OCI-LY7 (cell line): ENCODE measurements around the gene FAM174A. TPM values are rescaled to one million over a fixed set of nuclear protein-coding genes. Genes with fewer than 3 reads are reported as not detected.

Experiments used
- BruUV-seq: library from RNA; stranded (reverse); fragments of 400-500 nt; replicated peaks from 2 replicates; lab custom pipeline; 2021; lab: Mats Ljungman, UMichigan
- CTCF ChIA-PET: fragments of 300-600 bp; sonication (Branson Sonifier 250); formaldehyde crosslinking; loops from one replicate; lab custom pipeline; 2022; ENCODE audit warnings: antibody characterized with exemption; ENCODE audit not compliant: unreplicated experiment; lab: Charles Lee
- POLR2A ChIA-PET: fragments of 300-600 bp; sonication (Branson Sonifier 250); formaldehyde crosslinking; loops from one replicate; lab custom pipeline; 2022; ENCODE audit warnings: antibody characterized with exemption; lab: Charles Lee
- DNase-seq: peaks from one replicate; pipeline ENCODE4 v3.0.0-alpha.2; 2015; ENCODE audit warnings: low spot score
- H2AFZ ChIP-seq: fragments of 200-600 bp; sonication (generic), shearing (Covaris generic); 2 replicates; pipeline ENCODE4 v1.6.1; 2014; ENCODE audit warnings: mild to moderate bottlenecking, antibody characterized with exemption, low read length, moderate library complexity
- H3K27ac ChIP-seq: fragments of 200-600 bp; sonication (generic); 2 replicates; pipeline ENCODE4 v1.5.1; 2014; ENCODE audit warnings: mixed run types, low read depth, mild to moderate bottlenecking, moderate library complexity, low read length, inconsistent platforms; ENCODE audit not compliant: poor library complexity, severe bottlenecking
- H3K36me3 ChIP-seq: fragments of 200-600 bp; sonication (generic); 2 replicates; pipeline ENCODE4 v1.6.1; 2014; ENCODE audit warnings: mild to moderate bottlenecking, antibody characterized with exemption, low read length, moderate library complexity, mixed read lengths; ENCODE audit not compliant: insufficient read depth
- H3K4me1 ChIP-seq: fragments of 200-600 bp; sonication (generic); 2 replicates; pipeline ENCODE4 v1.5.1; 2014; ENCODE audit warnings: mild to moderate bottlenecking, low read length; ENCODE audit not compliant: insufficient read depth, poor library complexity, severe bottlenecking
- H3K4me2 ChIP-seq: fragments of 200-600 bp; sonication (generic); 2 replicates; pipeline ENCODE4 v1.6.1; 2014; ENCODE audit warnings: mild to moderate bottlenecking, low read length
- H3K4me3 ChIP-seq: fragments of 200-600 bp; sonication (generic); 2 replicates; pipeline ENCODE4 v1.5.1; 2014; ENCODE audit warnings: mild to moderate bottlenecking, low read depth, low read length; ENCODE audit not compliant: poor library complexity, severe bottlenecking
- H3K79me2 ChIP-seq: fragments of 200-600 bp; sonication (generic); 2 replicates; pipeline ENCODE4 v1.6.1; 2016; ENCODE audit warnings: low read depth, mild to moderate bottlenecking, low read length, moderate library complexity, mixed read lengths; ENCODE audit not compliant: insufficient read depth
- H3K9me2 ChIP-seq: fragments of 200-600 bp; sonication (generic); 2 replicates; pipeline ENCODE4 v1.6.1; 2016; ENCODE audit warnings: mild to moderate bottlenecking, low read length, mixed read lengths; ENCODE audit not compliant: insufficient read depth
- H3K9me3 ChIP-seq: fragments of 200-600 bp; sonication (generic); 2 replicates; pipeline ENCODE4 v1.6.1; 2014; ENCODE audit warnings: mild to moderate bottlenecking, mixed run types, low read length, mixed read lengths
- H4K20me1 ChIP-seq: fragments of 200-600 bp; sonication (generic); 2 replicates; pipeline ENCODE4 v1.6.1; 2014; ENCODE audit warnings: mild to moderate bottlenecking, antibody characterized with exemption, low read length, moderate library complexity, mixed read lengths; ENCODE audit not compliant: insufficient read depth
- EZH2phosphoT487 ChIP-seq: fragments of 200-600 bp; sonication (generic); IDR thresholded peaks from 2 replicates; pipeline ENCODE4 v1.6.1; 2018; ENCODE audit warnings: low read depth, borderline replicate concordance, mild to moderate bottlenecking, mixed run types, antibody characterized with exemption, low read length, moderate library complexity, mixed read lengths
- intact Hi-C: fragments of 100-400 bp; cut with micrococcal nuclease; formaldehyde crosslinking; loops from one replicate; pipeline ENCODE4 v1.10.0; 2022; ENCODE audit not compliant: unreplicated experiment
- total RNA-seq, 2 experiments: library from RNA; depleted of rRNA in 1 of 2; stranded (reverse); fragments of >200 nt in 1 of 2; shearing (Covaris generic) in 1 of 2; gene quantifications; 2 replicates each; pipeline ENCODE4 v1.2.3, GENCODE V29; 2014 to 2022
- TF ChIP-seq, protein P1 (sequence below): fragments of 200-600 bp; sonication (generic); conservative IDR thresholded peaks from 2 replicates; pipeline ENCODE4 v1.5.1; 2014; ENCODE audit warnings: mild to moderate bottlenecking, antibody characterized with exemption, low read length, moderate library complexity, mixed read lengths

FAM174A gene
- total RNA-seq, 2 experiments from 2014 or later = 1.2 to 6.3 TPM

DNA sequence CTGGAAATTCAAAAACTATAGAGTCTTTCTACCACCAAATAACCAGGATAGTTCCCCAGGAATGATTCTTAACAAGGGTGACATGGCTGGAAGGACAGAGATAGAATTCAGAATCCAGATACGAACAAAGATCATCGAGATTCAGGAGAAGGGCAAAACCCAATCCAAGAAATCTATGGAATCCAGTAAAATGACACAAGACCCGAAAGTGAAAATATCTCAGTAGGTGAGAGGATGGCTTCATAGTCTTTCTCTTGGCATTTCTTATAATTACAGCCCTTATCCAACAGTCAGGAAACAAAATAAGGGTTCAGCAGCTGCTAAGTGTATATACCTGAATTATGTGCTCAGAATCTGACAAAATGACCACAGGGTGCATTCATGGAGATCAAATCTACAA is 81.8 kb downstream of the FAM174A start:
- BruUV-seq = no TSS peak
- no peaks in the 10 kb centered on the region for H3K36me3 ChIP-seq
- H3K79me2 ChIP-seq = no peaks in the 10 kb centered on the region
- H3K9me3 ChIP-seq = no peaks in the 10 kb centered on the region
- TF ChIP-seq, protein P1, sequence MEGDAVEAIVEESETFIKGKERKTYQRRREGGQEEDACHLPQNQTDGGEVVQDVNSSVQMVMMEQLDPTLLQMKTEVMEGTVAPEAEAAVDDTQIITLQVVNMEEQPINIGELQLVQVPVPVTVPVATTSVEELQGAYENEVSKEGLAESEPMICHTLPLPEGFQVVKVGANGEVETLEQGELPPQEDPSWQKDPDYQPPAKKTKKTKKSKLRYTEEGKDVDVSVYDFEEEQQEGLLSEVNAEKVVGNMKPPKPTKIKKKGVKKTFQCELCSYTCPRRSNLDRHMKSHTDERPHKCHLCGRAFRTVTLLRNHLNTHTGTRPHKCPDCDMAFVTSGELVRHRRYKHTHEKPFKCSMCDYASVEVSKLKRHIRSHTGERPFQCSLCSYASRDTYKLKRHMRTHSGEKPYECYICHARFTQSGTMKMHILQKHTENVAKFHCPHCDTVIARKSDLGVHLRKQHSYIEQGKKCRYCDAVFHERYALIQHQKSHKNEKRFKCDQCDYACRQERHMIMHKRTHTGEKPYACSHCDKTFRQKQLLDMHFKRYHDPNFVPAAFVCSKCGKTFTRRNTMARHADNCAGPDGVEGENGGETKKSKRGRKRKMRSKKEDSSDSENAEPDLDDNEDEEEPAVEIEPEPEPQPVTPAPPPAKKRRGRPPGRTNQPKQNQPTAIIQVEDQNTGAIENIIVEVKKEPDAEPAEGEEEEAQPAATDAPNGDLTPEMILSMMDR = no peak
- TF ChIP-seq EZH2phosphoT487 = no peak
- H3K4me2 ChIP-seq = no peak overlapping the region
- intact Hi-C loops = no loop called here
- no peak overlapping the region for H2AFZ ChIP-seq
- no peaks in the 10 kb centered on the region for H3K4me1 ChIP-seq
- no peak overlapping the region for H3K27ac ChIP-seq
- no peaks in the 10 kb centered on the region for H4K20me1 ChIP-seq
- POLR2A ChIA-PET = no interaction called here
- no peak overlapping the region for H3K4me3 ChIP-seq
- no peak for DNase-seq
- CTCF ChIA-PET = no interaction called here
- H3K9me2 ChIP-seq = no peaks in the 10 kb centered on the region

DNA sequence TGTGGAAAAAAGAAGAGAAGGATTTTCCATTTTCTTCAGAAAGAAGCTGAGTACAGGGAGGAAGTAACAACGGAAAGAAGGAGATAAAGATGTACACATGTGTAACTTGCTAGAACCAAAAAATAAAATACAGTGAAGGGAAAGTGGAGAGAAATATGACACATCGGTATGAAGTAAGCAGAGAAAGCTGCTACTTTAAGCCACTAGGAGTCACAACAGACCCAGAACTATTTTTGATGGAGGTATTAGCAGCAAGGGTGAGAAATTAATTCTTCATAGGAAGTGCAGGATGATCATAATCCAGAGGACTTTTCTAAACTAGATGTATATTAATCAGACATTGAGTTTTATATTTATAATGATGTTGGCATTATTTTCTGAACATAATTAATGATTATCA is 88.5 kb downstream of the FAM174A start:
- no peaks in the 10 kb centered on the region for H3K36me3 ChIP-seq
- H3K79me2 ChIP-seq = no peaks in the 10 kb centered on the region
- intact Hi-C loops = loop anchor here (2.0 to 10.0 kb wide), 3 partner anchors 279 to 761 kb away; partner anchors contain the start of gene ST8SIA4
- ChIA-PET POLR2A (interaction anchor here (0.8 kb wide), 1 partner anchor 20 kb away, joined by 3 read pairs; no protein-coding TSS in a partner anchor), CTCF (no interaction called here)
- TF ChIP-seq, protein P1 = peak; percentile 80
- no peak for TF ChIP-seq EZH2phosphoT487
- BruUV-seq = no TSS peak
- no peaks in the 10 kb centered on the region for H3K4me1 ChIP-seq
- no peak overlapping the region for H3K27ac ChIP-seq
- H3K4me3 ChIP-seq = no peak overlapping the region
- no peak overlapping the region for H2AFZ ChIP-seq
- H3K9me2 ChIP-seq = no peaks in the 10 kb centered on the region
- H3K9me3 ChIP-seq = no peaks in the 10 kb centered on the region
- no peaks in the 10 kb centered on the region for H4K20me1 ChIP-seq
- DNase-seq = peak; percentile 46
- H3K4me2 ChIP-seq = no peak overlapping the region

DNA sequence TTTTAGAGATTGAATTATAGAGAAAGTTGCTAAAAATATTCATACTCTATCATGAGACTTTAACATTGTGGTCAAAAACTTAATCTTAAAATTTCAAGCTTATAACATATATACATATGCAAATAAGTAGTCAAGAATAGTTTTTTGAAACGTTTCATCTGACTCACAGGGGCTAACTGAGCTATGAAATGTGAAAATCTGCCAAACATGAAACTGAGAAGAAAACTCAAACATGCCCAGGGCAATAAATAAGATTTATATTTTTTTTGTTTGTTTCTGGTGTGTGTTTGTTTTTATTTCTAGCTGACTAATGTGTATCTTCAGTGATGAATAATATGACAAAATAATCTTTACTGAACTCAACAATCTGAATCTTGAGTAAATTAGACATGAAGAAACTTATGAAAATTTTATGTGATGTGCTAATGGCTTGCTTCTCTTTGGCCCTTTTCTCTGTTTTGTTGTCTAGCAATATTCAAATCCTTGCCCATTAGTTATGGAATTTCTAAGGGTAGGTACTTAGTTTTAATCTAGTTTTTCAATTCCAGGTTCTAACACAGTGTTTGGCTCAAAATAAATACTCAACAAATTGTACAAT is 99.9 kb downstream of the FAM174A start:
- POLR2A ChIA-PET = interaction anchor here (0.7 to 1.5 kb wide), 2 partner anchors 8 to 832 kb away, joined by 3 to 4 read pairs; no protein-coding TSS in a partner anchor
- BruUV-seq = no TSS peak

More for the DNA sequence above, 99.9 kb downstream of the FAM174A start:
- H3K4me3 ChIP-seq = no peak overlapping the region
- H4K20me1 ChIP-seq = no peaks in the 10 kb centered on the region
- no peaks in the 10 kb centered on the region for H3K9me3 ChIP-seq
- CTCF ChIA-PET = no interaction called here
- no peak overlapping the region for H2AFZ ChIP-seq
- H3K79me2 ChIP-seq = no peaks in the 10 kb centered on the region
- no peak for TF ChIP-seq EZH2phosphoT487
- TF ChIP-seq, protein P1 = no peak
- H3K4me1 ChIP-seq = no peaks in the 10 kb centered on the region
- intact Hi-C loops = no loop called here
- no peak overlapping the region for H3K4me2 ChIP-seq
- no peak overlapping the region for H3K27ac ChIP-seq
- no peak for DNase-seq
- H3K9me2 ChIP-seq = no peaks in the 10 kb centered on the region
- H3K36me3 ChIP-seq = no peaks in the 10 kb centered on the region
